Subcutaneous adipose tissue (tissue), 4 donors: ENCODE results near the gene NRXN2. TPM values are rescaled to one million over a fixed set of nuclear protein-coding genes. Genes with fewer than 3 reads are reported as not detected.

ENCODE experiments used
- total RNA-seq, 4 donors: library from RNA; depleted of rRNA; stranded (reverse); fragments of >200 nt; gene quantifications; one replicate each; pipeline ENCODE4 v1.1.0, GENCODE V29; 2016
- TF ChIP-seq, protein P1 (sequence below): fragments of 450-650 bp; IDR thresholded peaks from one replicate; pipeline ENCODE4 v1.5.1; 2016; ENCODE audit warnings: low read depth, mild to moderate bottlenecking, control low read depth, antibody characterized with exemption, moderate library complexity

Gene NRXN2
- total RNA-seq, 4 donors from 2014 or later: 0.16 to 7.0 (median 2.9) TPM

GRCh38 chr11:64681171-64681570 lies 41.8 kb downstream of the NRXN2 start:
- TF ChIP-seq, protein P1, sequence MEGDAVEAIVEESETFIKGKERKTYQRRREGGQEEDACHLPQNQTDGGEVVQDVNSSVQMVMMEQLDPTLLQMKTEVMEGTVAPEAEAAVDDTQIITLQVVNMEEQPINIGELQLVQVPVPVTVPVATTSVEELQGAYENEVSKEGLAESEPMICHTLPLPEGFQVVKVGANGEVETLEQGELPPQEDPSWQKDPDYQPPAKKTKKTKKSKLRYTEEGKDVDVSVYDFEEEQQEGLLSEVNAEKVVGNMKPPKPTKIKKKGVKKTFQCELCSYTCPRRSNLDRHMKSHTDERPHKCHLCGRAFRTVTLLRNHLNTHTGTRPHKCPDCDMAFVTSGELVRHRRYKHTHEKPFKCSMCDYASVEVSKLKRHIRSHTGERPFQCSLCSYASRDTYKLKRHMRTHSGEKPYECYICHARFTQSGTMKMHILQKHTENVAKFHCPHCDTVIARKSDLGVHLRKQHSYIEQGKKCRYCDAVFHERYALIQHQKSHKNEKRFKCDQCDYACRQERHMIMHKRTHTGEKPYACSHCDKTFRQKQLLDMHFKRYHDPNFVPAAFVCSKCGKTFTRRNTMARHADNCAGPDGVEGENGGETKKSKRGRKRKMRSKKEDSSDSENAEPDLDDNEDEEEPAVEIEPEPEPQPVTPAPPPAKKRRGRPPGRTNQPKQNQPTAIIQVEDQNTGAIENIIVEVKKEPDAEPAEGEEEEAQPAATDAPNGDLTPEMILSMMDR: no peak

GRCh38 chr11:64679846-64680245 lies 43.2 kb downstream of the NRXN2 start:
- TF ChIP-seq, protein P1: no peak

GRCh38 chr11:64677441-64678023 lies 45.5 kb downstream of the NRXN2 start:
- TF ChIP-seq, protein P1: no peak

GRCh38 chr11:64676261-64676615 lies 46.8 kb downstream of the NRXN2 start:
- TF ChIP-seq, protein P1: no peak

DNA sequence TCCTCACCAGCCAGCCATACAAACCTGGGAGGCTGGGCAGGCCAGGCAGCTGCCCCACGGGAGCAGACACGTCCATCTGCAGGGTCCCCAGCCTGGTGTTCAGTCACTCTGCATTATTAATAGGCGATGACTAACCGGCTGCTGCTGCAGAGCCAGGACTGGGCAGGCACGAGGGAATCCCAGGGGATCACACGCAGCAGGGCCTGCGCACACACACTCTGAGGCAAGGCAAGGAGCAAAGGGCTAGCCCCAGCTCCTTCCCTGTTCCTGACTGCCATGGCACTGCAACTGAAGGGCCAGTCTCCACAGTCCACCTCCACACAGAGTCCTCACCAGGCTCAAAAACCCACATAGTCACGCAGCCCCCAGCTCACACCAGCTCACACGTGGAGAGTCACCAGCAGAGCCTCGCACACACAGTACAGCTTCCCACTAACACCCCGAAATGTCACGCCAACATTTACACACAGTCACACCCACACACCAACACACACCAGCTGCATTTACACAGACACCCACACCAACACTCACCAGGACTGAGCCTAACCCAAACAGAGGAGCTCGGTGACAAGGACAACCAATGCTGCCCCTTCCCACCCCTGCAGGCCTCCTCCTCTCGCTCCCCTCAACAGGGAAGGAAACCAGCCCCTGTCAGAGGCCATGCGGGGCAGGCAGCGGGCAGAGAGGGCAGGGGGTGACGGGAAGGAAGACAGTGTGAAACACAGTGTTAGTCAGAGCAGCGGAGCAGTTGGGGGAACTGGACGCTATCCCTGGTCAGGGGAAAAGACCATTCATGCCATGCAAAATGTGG lies 47.3 kb downstream of the NRXN2 start:
- TF ChIP-seq, protein P1: no peak

GRCh38 chr11:64674774-64675173 lies 48.2 kb downstream of the NRXN2 start:
- TF ChIP-seq, protein P1: no peak

- TF ChIP-seq, protein P1: no peak
These were observed 49.7 kb downstream of the NRXN2 start for GRCh38 chr11:64673279-64673678.
